Neural cell (in vitro differentiated cells): ENCODE data around the gene PERCC1. TPM values are rescaled to one million over a fixed set of nuclear protein-coding genes. Genes with fewer than 3 reads are reported as not detected.

Source experiments
- H2AFZ ChIP-seq: fragments of 200-600, 300-800 bp; sonication (generic), shearing (Covaris generic); 2 replicates; pipeline ENCODE4 v1.6.0; 2014; ENCODE audit warnings: low read depth, mild to moderate bottlenecking, antibody characterized with exemption, low read length, moderate library complexity
- H3F3A ChIP-seq: fragments of 200-600 bp; shearing (Covaris generic); 2 replicates; pipeline ENCODE4 v1.6.1; 2016; ENCODE audit warnings: mild to moderate bottlenecking, moderate library complexity, mixed read lengths, antibody characterized with exemption, low read length; ENCODE audit not compliant: insufficient read depth, poor library complexity, severe bottlenecking
- H3K27ac ChIP-seq: fragments of 200-600, 300-800 bp; sonication (generic), shearing (Covaris generic); 2 replicates; pipeline ENCODE4 v1.5.1; 2014; ENCODE audit warnings: mild to moderate bottlenecking, low read length, moderate library complexity
- H3K27me3 ChIP-seq: fragments of 300-800, 200-600 bp; sonication (generic), shearing (Covaris generic); 2 replicates; pipeline ENCODE4 v1.6.0; 2014; ENCODE audit warnings: mild to moderate bottlenecking, low read depth, low read length, moderate library complexity; ENCODE audit not compliant: insufficient read depth
- H3K36me3 ChIP-seq: fragments of 300-800, 200-600 bp; sonication (generic), shearing (Covaris generic); 2 replicates; pipeline ENCODE4 v1.5.1; 2014; ENCODE audit warnings: mild to moderate bottlenecking, antibody characterized with exemption, low read length, moderate library complexity; ENCODE audit not compliant: insufficient read depth
- H3K4me2 ChIP-seq: fragments of 300-800, 200-600 bp; sonication (generic), shearing (Covaris generic); 2 replicates; pipeline ENCODE4 v1.6.0; 2014; ENCODE audit warnings: mild to moderate bottlenecking, low read length
- H3K4me3 ChIP-seq: fragments of 300-800, 200-600 bp; sonication (generic), shearing (Covaris generic); 2 replicates; pipeline ENCODE4 v1.5.1; 2014; ENCODE audit warnings: mild to moderate bottlenecking, low read length, moderate library complexity
- H3K79me2 ChIP-seq: fragments of 200-600 bp; shearing (Covaris generic); replicated peaks from 2 replicates; pipeline ENCODE4 v1.6.0; 2014; ENCODE audit warnings: mild to moderate bottlenecking, low read length, moderate library complexity; ENCODE audit not compliant: insufficient read depth
- H3K9ac ChIP-seq: fragments of 300-800, 200-600 bp; sonication (generic), shearing (Covaris generic); 2 replicates; pipeline ENCODE4 v1.6.1; 2016; ENCODE audit warnings: mild to moderate bottlenecking, low read length, mixed read lengths
- H3K9me2 ChIP-seq: fragments of 200-600 bp; shearing (Covaris generic); 2 replicates; pipeline ENCODE4 v1.6.1; 2016; ENCODE audit warnings: mild to moderate bottlenecking, low read length, mixed read lengths; ENCODE audit not compliant: insufficient read depth
- H3K9me3 ChIP-seq: fragments of 200-600, 300-800 bp; sonication (generic), shearing (Covaris generic); 2 replicates; pipeline ENCODE4 v1.6.1; 2016; ENCODE audit warnings: mild to moderate bottlenecking, mixed run types, low read length, moderate library complexity, mixed read lengths
- H4K20me1 ChIP-seq: fragments of 200-600 bp; shearing (Covaris generic); 2 replicates; pipeline ENCODE4 v1.6.1; 2016; ENCODE audit warnings: mild to moderate bottlenecking, mixed run types; ENCODE audit not compliant: insufficient read depth
- CTCF ChIP-seq: fragments of 450-650 bp; IDR thresholded peaks from 2 replicates; pipeline ENCODE4 v1.5.1; 2014; ENCODE audit warnings: antibody characterized with exemption, mild to moderate bottlenecking, moderate library complexity; ENCODE audit not compliant: poor library complexity, severe bottlenecking
- EP300 ChIP-seq: fragments of 450-650 bp; conservative IDR thresholded peaks from 2 replicates; pipeline ENCODE4 v1.6.1; 2014; ENCODE audit warnings: antibody characterized with exemption, mild to moderate bottlenecking, moderate library complexity; ENCODE audit not compliant: poor library complexity, severe bottlenecking
- EZH2 ChIP-seq: fragments of 200-600, 300-800 bp; shearing (Covaris generic), sonication (generic); IDR thresholded peaks from 2 replicates; pipeline ENCODE4 v1.6.1; 2014; ENCODE audit warnings: antibody characterized with exemption, low read length, borderline replicate concordance, mild to moderate bottlenecking; ENCODE audit not compliant: insufficient read depth, poor library complexity, severe bottlenecking
- MXI1 ChIP-seq: fragments of 450-650 bp; conservative IDR thresholded peaks from 2 replicates; pipeline ENCODE4 v1.6.1; 2014; ENCODE audit warnings: antibody characterized with exemption, mild to moderate bottlenecking; ENCODE audit not compliant: poor library complexity, severe bottlenecking
- POLR2AphosphoS5 ChIP-seq: IDR thresholded peaks from 2 replicates; pipeline ENCODE4 v1.6.1; 2012
- RAD21 ChIP-seq: fragments of 450-650 bp; conservative IDR thresholded peaks from 2 replicates; pipeline ENCODE4 v1.6.1; 2014; ENCODE audit warnings: antibody characterized with exemption, mild to moderate bottlenecking, moderate library complexity
- REST ChIP-seq: IDR thresholded peaks from 2 replicates; pipeline ENCODE4 v1.6.1; 2012; ENCODE audit warnings: borderline replicate concordance
- SMC3 ChIP-seq: fragments of 450-650 bp; conservative IDR thresholded peaks from 2 replicates; pipeline ENCODE4 v1.6.1; 2014; ENCODE audit warnings: antibody characterized with exemption, mild to moderate bottlenecking, moderate library complexity; ENCODE audit not compliant: poor library complexity
- TAF1 ChIP-seq: IDR thresholded peaks from 2 replicates; pipeline ENCODE4 v1.6.1; 2012; ENCODE audit warnings: low read depth
- polyA plus RNA-seq: library from polyadenylated mRNA; depleted of rRNA; stranded (reverse); fragments of >200 nt; gene quantifications from 2 replicates; pipeline ENCODE4 v1.2.3, GENCODE V29; 2014

PERCC1 gene
- polyA plus RNA-seq, 1 donor from 2014 or later: not detected

GRCh38 chr16:1442697-1443096 is 11.8 kb downstream of the PERCC1 start:
- no peaks in the 10 kb centered on the region for H3K9me3 ChIP-seq
- H3K79me2 ChIP-seq: no peaks in the 10 kb centered on the region
- no peak overlapping the region for H3K9ac ChIP-seq
- no peaks in the 10 kb centered on the region for H3K9me2 ChIP-seq
- H3K27me3 ChIP-seq: no peaks in the 10 kb centered on the region
- no peak overlapping the region for H3K4me2 ChIP-seq
- H3F3A ChIP-seq: no peaks in the 10 kb centered on the region
- TF ChIP-seq REST: no peak
- no peak for TF ChIP-seq RAD21
- no peak for TF ChIP-seq TAF1
- TF ChIP-seq POLR2AphosphoS5: no peak
- no peak for TF ChIP-seq SMC3
- no peak for TF ChIP-seq CTCF
- no peak for TF ChIP-seq EP300
- no peak for TF ChIP-seq MXI1
- no peak for TF ChIP-seq EZH2
- H3K27ac ChIP-seq: no peak overlapping the region
- H4K20me1 ChIP-seq: no peaks in the 10 kb centered on the region
- no peak overlapping the region for H2AFZ ChIP-seq
- H3K36me3 ChIP-seq: no peaks in the 10 kb centered on the region
- H3K4me3 ChIP-seq: no peak overlapping the region

DNA sequence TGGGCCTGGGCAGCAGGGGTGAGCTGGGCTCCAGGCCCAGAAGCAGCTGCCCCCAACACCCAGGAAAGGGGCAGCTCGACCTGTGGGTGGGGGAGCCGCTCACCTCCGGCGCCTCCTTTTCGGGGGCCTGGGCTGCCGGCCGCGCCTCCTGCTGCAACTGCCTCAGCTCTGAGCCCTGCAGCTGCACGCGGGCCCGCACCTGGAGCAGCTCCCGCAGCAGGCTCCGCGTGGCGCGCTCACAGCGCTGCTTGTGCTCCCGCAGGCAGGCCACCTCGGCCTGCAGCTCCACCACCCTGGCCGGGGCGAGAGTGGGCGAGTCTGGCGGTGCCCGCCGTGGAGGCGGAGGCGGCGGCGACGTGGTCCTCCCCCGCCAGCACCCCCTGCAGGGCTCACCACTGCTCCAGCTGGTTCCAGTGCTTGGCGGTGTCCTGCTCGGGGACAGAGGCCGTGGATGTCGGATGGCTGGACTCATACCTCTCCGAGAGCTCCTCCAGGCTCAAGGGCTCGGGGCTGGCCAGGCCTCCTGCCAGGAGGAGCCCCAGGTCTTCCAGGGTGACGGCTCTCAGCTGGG is 12.6 kb downstream of the PERCC1 start:
- H3K36me3 ChIP-seq: no peaks in the 10 kb centered on the region
- H3K9ac ChIP-seq: no peak overlapping the region
- no peak overlapping the region for H3K27ac ChIP-seq
- no peak overlapping the region for H3K4me2 ChIP-seq
- TF ChIP-seq EZH2 (no peak), POLR2AphosphoS5 (no peak), CTCF (no peak), MXI1 (no peak), SMC3 (no peak), RAD21 (no peak), REST (no peak), TAF1 (no peak), EP300 (no peak)
- no peaks in the 10 kb centered on the region for H3K9me3 ChIP-seq
- H3K79me2 ChIP-seq: no peaks in the 10 kb centered on the region
- no peak overlapping the region for H2AFZ ChIP-seq
- H3K27me3 ChIP-seq: no peaks in the 10 kb centered on the region
- no peak overlapping the region for H3K4me3 ChIP-seq
- H4K20me1 ChIP-seq: no peaks in the 10 kb centered on the region
- no peaks in the 10 kb centered on the region for H3K9me2 ChIP-seq
- H3F3A ChIP-seq: no peaks in the 10 kb centered on the region
